Neuronal stem cell (in vitro differentiated cells): ENCODE results near the gene SYNE3.

ENCODE experiments used
- DNase-seq: peaks from one replicate; pipeline ENCODE4 v3.0.0-alpha.2; 2013; ENCODE audit warnings: low spot score
- H2AFZ ChIP-seq: one replicate; pipeline ENCODE4 v1.6.1; 2013; ENCODE audit warnings: mild to moderate bottlenecking, low read length, inconsistent platforms
- H2AK5ac ChIP-seq: 2 replicates; pipeline ENCODE4 v1.6.1; 2013; ENCODE audit warnings: low read depth, mild to moderate bottlenecking, inconsistent platforms, low read length, moderate library complexity, mixed read lengths
- H2BK120ac ChIP-seq: 2 replicates; pipeline ENCODE4 v1.6.1; 2013; ENCODE audit warnings: low read depth, mild to moderate bottlenecking, inconsistent platforms, low read length, moderate library complexity, mixed read lengths
- H2BK12ac ChIP-seq: one replicate; pipeline ENCODE4 v1.6.1; 2013; ENCODE audit warnings: low read length, inconsistent platforms
- H2BK15ac ChIP-seq: 2 replicates; pipeline ENCODE4 v1.6.1; 2013; ENCODE audit warnings: mild to moderate bottlenecking, low read length, inconsistent platforms, mixed read lengths
- H2BK5ac ChIP-seq: one replicate; pipeline ENCODE4 v1.6.1; 2013; ENCODE audit warnings: inconsistent platforms, mild to moderate bottlenecking, low read length, moderate library complexity
- H3K14ac ChIP-seq: one replicate; pipeline ENCODE4 v1.6.1; 2013; ENCODE audit warnings: low read length, inconsistent platforms
- H3K18ac ChIP-seq: 2 replicates; pipeline ENCODE4 v1.6.1; 2013; ENCODE audit warnings: low read length, inconsistent platforms
- H3K23ac ChIP-seq: 2 replicates; pipeline ENCODE4 v1.6.1; 2013; ENCODE audit warnings: low read depth, mild to moderate bottlenecking, mixed read lengths, low read length, inconsistent platforms; ENCODE audit not compliant: poor library complexity
- H3K27ac ChIP-seq: replicated peaks from 3 replicates; pipeline ENCODE4 v1.5.1; 2013; ENCODE audit warnings: low read length, inconsistent platforms
- H3K27me3 ChIP-seq, 3 experiments: 2 replicates each; pipeline ENCODE4 v1.6.1; 2013; ENCODE audit warnings: low read length in 3 of 3, mild to moderate bottlenecking in 2 of 3, inconsistent platforms in 1 of 3, low read depth in 1 of 3, mixed read lengths in 1 of 3, moderate library complexity in 1 of 3; ENCODE audit not compliant: control insufficient read depth in 3 of 3, insufficient read depth in 3 of 3
- H3K36me3 ChIP-seq, 2 donors: replicated peaks in 1 of 2; 2 replicates each; pipeline ENCODE4 v1.6.1; 2013; ENCODE audit warnings: low read length in 2 of 2; ENCODE audit not compliant: control insufficient read depth in 2 of 2, insufficient read depth in 2 of 2
- H3K4ac ChIP-seq: 2 replicates; pipeline ENCODE4 v1.6.1; 2013; ENCODE audit warnings: inconsistent platforms, mild to moderate bottlenecking, low read length, moderate library complexity
- H3K4me1 ChIP-seq, 2 donors: 1 replicate in 1 of 2; 2 replicates in 1 of 2; pipeline ENCODE4 v1.6.1; 2013; ENCODE audit warnings: low read length in 2 of 2, low read depth in 1 of 2; ENCODE audit not compliant: control insufficient read depth in 2 of 2, insufficient read depth in 1 of 2
- H3K4me2 ChIP-seq: one replicate; pipeline ENCODE4 v1.6.1; 2013; ENCODE audit warnings: mild to moderate bottlenecking, low read length, inconsistent platforms; ENCODE audit not compliant: insufficient read depth, poor library complexity, severe bottlenecking
- H3K4me3 ChIP-seq, 2 donors: 2 replicates each; pipeline ENCODE4 v1.5.1; 2013; ENCODE audit warnings: low read length in 2 of 2, mild to moderate bottlenecking in 2 of 2, inconsistent platforms in 1 of 2, moderate library complexity in 1 of 2
- H3K79me1 ChIP-seq: one replicate; pipeline ENCODE4 v1.6.1; 2013; ENCODE audit warnings: low read depth, mild to moderate bottlenecking, inconsistent platforms, low read length, moderate library complexity
- H3K9ac ChIP-seq: one replicate; pipeline ENCODE4 v1.6.1; 2013; ENCODE audit warnings: mild to moderate bottlenecking, low read depth, low read length, inconsistent platforms; ENCODE audit not compliant: poor library complexity
- H3K9me3 ChIP-seq, 2 donors: replicated peaks in 1 of 2; 2 replicates each; pipeline versions ENCODE3 to v1.6.1; 2013; ENCODE audit warnings: low read length in 2 of 2, mild to moderate bottlenecking in 2 of 2, inconsistent platforms in 1 of 2, low read depth in 1 of 2, mixed read lengths in 1 of 2, moderate library complexity in 1 of 2; ENCODE audit not compliant: control insufficient read depth in 2 of 2, insufficient read depth in 1 of 2
- H4K8ac ChIP-seq: one replicate; pipeline ENCODE4 v1.6.1; 2013; ENCODE audit warnings: low read depth, mild to moderate bottlenecking, inconsistent platforms, low read length, moderate library complexity
- H4K91ac ChIP-seq: one replicate; pipeline ENCODE4 v1.6.1; 2013; ENCODE audit warnings: low read length, low read depth, mild to moderate bottlenecking, inconsistent platforms; ENCODE audit not compliant: poor library complexity
- WGBS, 2 donors: extraction: QIAGEN DNeasy Blood & Tissue Kit; methylation state at CpG; one replicate each; pipeline ENCODE4 v1.1.7; 2013; ENCODE audit warnings: missing lambda C conversion rate in 2 of 2, mixed read lengths in 1 of 2; ENCODE audit not compliant: insufficient read length in 2 of 2, insufficient replicate concordance in 1 of 2; ENCODE audit errors: extremely low coverage in 2 of 2; 5-methylcytosine and 5-hydroxymethylcytosine counted together

The SYNE3 gene

GRCh38 chr14:95502381-95502950 is 14.0 kb downstream of the SYNE3 start:
- Histone ChIP-seq H4K91ac (no peak overlapping the region), H3K27me3 (peaks cover 0 to 26% (median 0%) of the 10 kb centered on the region in 3 experiments), H3K4me1 (peaks cover 0 to 8% of the 10 kb centered on the region in 2 donors), H2AFZ (no peak overlapping the region), H3K4me2 (no peak overlapping the region), H3K23ac (no peak overlapping the region), H2BK120ac (no peak overlapping the region), H3K9me3 (no peaks in the 10 kb centered on the region), H3K4me3 (no peak overlapping the region), H3K79me1 (no peaks in the 10 kb centered on the region), H4K8ac (no peak overlapping the region), H2BK12ac (no peak overlapping the region), H2AK5ac (no peak overlapping the region), H2BK5ac (no peak overlapping the region), H3K14ac (no peak overlapping the region), H3K4ac (no peak overlapping the region), H3K27ac (no peak overlapping the region), H3K36me3 (no peaks in the 10 kb centered on the region), H3K9ac (no peak overlapping the region), H3K18ac (no peak overlapping the region), H2BK15ac (no peak overlapping the region)
- no peak for DNase-seq
- WGBS, 2 donors: no CpG with 5 or more reads among the region's 14 CpGs

DNA sequence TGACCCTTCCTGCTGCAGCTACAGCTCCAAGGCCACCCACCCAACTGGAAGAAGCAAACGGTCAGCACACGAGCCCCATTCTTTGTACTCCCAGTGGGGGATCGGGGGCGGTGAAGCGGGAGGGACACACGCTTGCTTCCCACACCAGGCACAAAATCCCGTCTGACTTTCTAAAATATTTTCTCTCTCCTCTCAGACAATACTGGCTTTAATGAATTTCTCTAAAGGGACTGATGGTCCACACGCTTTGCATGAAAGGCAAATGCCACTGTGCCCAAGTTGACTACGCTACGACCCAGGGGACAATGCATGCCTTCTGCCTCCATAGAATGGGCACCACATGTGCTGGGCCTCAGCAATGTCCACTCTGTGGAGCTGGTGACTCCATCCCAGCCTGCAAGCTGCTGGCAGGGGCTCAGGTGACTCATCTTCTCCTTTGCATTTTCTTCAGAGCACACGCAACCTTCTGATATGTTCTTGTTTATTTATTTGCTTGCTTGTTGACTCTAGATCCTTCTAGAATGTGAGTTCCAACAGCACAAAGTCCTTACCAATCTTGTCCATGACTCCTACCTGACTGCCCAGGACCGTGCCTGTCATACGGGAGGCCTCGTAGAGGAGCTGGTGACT is 15.6 kb downstream of the SYNE3 start:
- no peak overlapping the region for H3K4me2 ChIP-seq
- no peak for DNase-seq
- no peaks in the 10 kb centered on the region for H3K79me1 ChIP-seq
- no peak overlapping the region for H3K4ac ChIP-seq
- peak overlapping the region; percentile 38 for H3K23ac ChIP-seq
- no peak overlapping the region for H2BK5ac ChIP-seq
- no peak overlapping the region for H3K4me3 ChIP-seq
- peak overlapping the region; percentile 47 for H2BK120ac ChIP-seq
- H4K91ac ChIP-seq: no peak overlapping the region
- H3K18ac ChIP-seq: peak overlapping the region; percentile 68
- H3K4me1 ChIP-seq: peaks cover 8 to 9% of the 10 kb centered on the region in 2 donors
- no CpG with 5 or more reads among the region's 14 CpGs for WGBS, 2 donors
- H3K27me3 ChIP-seq: peaks cover 0 to 17% (median 0%) of the 10 kb centered on the region in 3 experiments
- no peak overlapping the region for H2BK12ac ChIP-seq
- peak overlapping the region; percentile 15 for H2BK15ac ChIP-seq
- H3K9me3 ChIP-seq: no peaks in the 10 kb centered on the region
- H2AK5ac ChIP-seq: peak overlapping the region; percentile 40
- no peak overlapping the region for H4K8ac ChIP-seq
- H2AFZ ChIP-seq: no peak overlapping the region
- H3K9ac ChIP-seq: no peak overlapping the region
- H3K36me3 ChIP-seq: no peaks in the 10 kb centered on the region
- H3K14ac ChIP-seq: no peak overlapping the region
- H3K27ac ChIP-seq: no peak overlapping the region

DNA sequence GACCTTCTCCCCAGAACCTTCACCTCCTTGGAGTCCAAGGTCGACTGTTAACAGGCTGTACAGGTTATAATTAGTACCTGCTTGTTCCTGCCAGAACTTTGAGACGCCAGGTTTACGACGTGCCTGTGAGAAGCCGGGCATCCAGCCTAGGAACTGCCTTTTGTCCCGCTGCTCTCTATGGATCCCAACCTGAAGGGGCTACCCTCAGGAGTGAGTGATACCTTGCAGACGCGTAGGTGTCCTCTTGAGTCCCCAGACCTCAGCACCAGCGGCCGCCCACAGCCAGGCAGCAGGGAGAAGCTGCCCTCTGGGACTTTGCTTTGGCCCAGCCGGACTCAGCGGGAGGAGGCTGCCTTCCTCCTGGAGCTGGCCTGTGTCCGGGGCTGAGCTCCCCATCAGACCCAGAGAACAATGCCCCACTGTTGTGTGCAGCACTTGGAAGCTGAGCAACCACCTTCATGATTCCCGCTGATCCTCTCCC is 16.2 kb downstream of the SYNE3 start:
- peak overlapping the region; percentile 40 for H2AK5ac ChIP-seq
- no peak overlapping the region for H3K4me3 ChIP-seq
- peak overlapping the region; percentile 15 for H2BK15ac ChIP-seq
- H3K9ac ChIP-seq: no peak overlapping the region
- H3K4me1 ChIP-seq: peaks cover 8 to 9% of the 10 kb centered on the region in 2 donors
- peak overlapping the region; percentile 56 for H4K8ac ChIP-seq
- H4K91ac ChIP-seq: no peak overlapping the region
- no peak overlapping the region for H3K27ac ChIP-seq
- no peak overlapping the region for H2BK5ac ChIP-seq
- H3K14ac ChIP-seq: no peak overlapping the region
- H3K18ac ChIP-seq: peak overlapping the region; percentile 68
- peaks cover 0 to 17% (median 0%) of the 10 kb centered on the region in 3 experiments for H3K27me3 ChIP-seq
- H3K36me3 ChIP-seq: no peaks in the 10 kb centered on the region
- no peak overlapping the region for H3K4me2 ChIP-seq
- no peak overlapping the region for H2BK12ac ChIP-seq
- H3K9me3 ChIP-seq: no peaks in the 10 kb centered on the region
- H2BK120ac ChIP-seq: peak overlapping the region; percentile 47
- no peak overlapping the region for H3K23ac ChIP-seq
- H2AFZ ChIP-seq: no peak overlapping the region
- no peak for DNase-seq
- no peak overlapping the region for H3K4ac ChIP-seq
- no peaks in the 10 kb centered on the region for H3K79me1 ChIP-seq
- WGBS, 2 donors: no CpG with 5 or more reads among the region's 14 CpGs

GRCh38 chr14:95499354-95499750 is 17.1 kb downstream of the SYNE3 start:
- Histone ChIP-seq H3K4me3 (no peak overlapping the region), H2BK12ac (no peak overlapping the region), H4K91ac (no peak overlapping the region), H3K27ac (no peak overlapping the region), H3K18ac (no peak overlapping the region), H2BK5ac (no peak overlapping the region), H2BK15ac (no peak overlapping the region), H3K79me1 (no peaks in the 10 kb centered on the region), H3K14ac (no peak overlapping the region), H3K27me3 (peaks cover 0 to 17% (median 0%) of the 10 kb centered on the region in 3 experiments), H3K9ac (no peak overlapping the region), H3K4me2 (no peak overlapping the region), H2AK5ac (no peak overlapping the region), H2AFZ (no peak overlapping the region), H4K8ac (no peak overlapping the region), H3K36me3 (no peaks in the 10 kb centered on the region), H3K9me3 (no peaks in the 10 kb centered on the region), H3K23ac (no peak overlapping the region), H3K4ac (no peak overlapping the region), H2BK120ac (no peak overlapping the region), H3K4me1 (peaks cover 8 to 9% of the 10 kb centered on the region in 2 donors)
- DNase-seq: no peak
- no CpG with 5 or more reads among the region's 1 CpG for WGBS, 2 donors
